Esophagus (tissue), 2 donors: ENCODE data around the gene OPRPN. TPM values are rescaled to one million over a fixed set of nuclear protein-coding genes. Genes with fewer than 3 reads are reported as not detected.

Experiments used
- H3K27ac ChIP-seq, 2 donors: one replicate each; pipeline ENCODE4 v1.5.1; 2013; ENCODE audit warnings: low read depth in 2 of 2, mild to moderate bottlenecking in 2 of 2, inconsistent platforms in 1 of 2, low read length in 1 of 2, moderate library complexity in 1 of 2
- H3K27me3 ChIP-seq, 2 donors: one replicate each; pipeline ENCODE4 v1.6.1; 2013; ENCODE audit warnings: low read length in 2 of 2, control low read depth in 1 of 2, mild to moderate bottlenecking in 1 of 2; ENCODE audit not compliant: insufficient read depth in 2 of 2, control insufficient read depth in 1 of 2
- H3K36me3 ChIP-seq, 2 donors: one replicate each; pipeline ENCODE4 v1.6.1; 2013; ENCODE audit warnings: low read length in 1 of 2; ENCODE audit not compliant: control insufficient read depth in 2 of 2, insufficient read depth in 2 of 2
- H3K4me1 ChIP-seq, 2 donors: one replicate each; pipeline ENCODE4 v1.6.1; 2013; ENCODE audit warnings: low read length in 1 of 2; ENCODE audit not compliant: control insufficient read depth in 2 of 2, insufficient read depth in 2 of 2
- H3K4me3 ChIP-seq, 2 donors: one replicate each; pipeline ENCODE4 v1.5.1; 2013; ENCODE audit warnings: low read length in 2 of 2, mild to moderate bottlenecking in 2 of 2, low read depth in 1 of 2, moderate library complexity in 1 of 2
- H3K9me3 ChIP-seq, 2 donors: one replicate each; pipeline ENCODE4 v1.6.1; 2013; ENCODE audit warnings: mild to moderate bottlenecking in 2 of 2, low read depth in 1 of 2, low read length in 1 of 2, moderate library complexity in 1 of 2; ENCODE audit not compliant: control insufficient read depth in 2 of 2, insufficient read depth in 1 of 2
- WGBS, 2 donors: extraction: QIAGEN DNeasy Blood & Tissue Kit; methylation state at CpG; one replicate each; pipeline ENCODE4 v1.1.7; 2013; 5-methylcytosine and 5-hydroxymethylcytosine counted together
- polyA plus RNA-seq, 2 donors: library from polyadenylated mRNA; stranded (reverse); fragments of 200-250 nt; gene quantifications; one replicate each; pipeline ENCODE4 v1.2.3, GENCODE V29; 2013
- donor health status: healthy with polysubstance abuse.
- donor health status: Bipolar disorder and iron deficiency.

Gene OPRPN
- polyA plus RNA-seq, 2 donors, result not detected

GRCh38 chr4:70449220-70449619 lies 51.5 kb downstream of the OPRPN start:
- Histone ChIP-seq H3K4me1 (no peaks in the 10 kb centered on the region), H3K9me3 (peaks cover 0 to 4% of the 10 kb centered on the region in 2 donors), H3K27me3 (no peaks in the 10 kb centered on the region), H3K4me3 (no peak overlapping the region), H3K36me3 (no peaks in the 10 kb centered on the region), H3K27ac (no peak overlapping the region)
- WGBS, 2 donors, result 90 to 94% methylated on average over 3 of the region's 3 CpGs

GRCh38 chr4:70452946-70453345 lies 55.2 kb downstream of the OPRPN start:
- H3K4me1 ChIP-seq, result no peaks in the 10 kb centered on the region
- H3K4me3 ChIP-seq, result no peak overlapping the region
- H3K36me3 ChIP-seq, result no peaks in the 10 kb centered on the region
- H3K27ac ChIP-seq, result no peak overlapping the region
- H3K27me3 ChIP-seq, result no peaks in the 10 kb centered on the region
- peaks cover 0 to 4% of the 10 kb centered on the region in 2 donors for H3K9me3 ChIP-seq
- 11 to 19% methylated on average over 1 of the region's 1 CpG for WGBS, 2 donors

Other genes starting within 250 kb of the OPRPN start
- not detected for gene PRR27, start 243.7 kb upstream of the OPRPN start, polyA plus RNA-seq
- gene ODAM, start 202.2 kb upstream of the OPRPN start, polyA plus RNA-seq, result under 1 TPM in 1 of 2 donors, not detected in 1; 0.08 TPM
- under 1 TPM; 0.29 to 0.75 TPM for gene FDCSP, start 171.8 kb upstream of the OPRPN start, polyA plus RNA-seq
- not detected for gene CSN3, start 155.3 kb upstream of the OPRPN start, polyA plus RNA-seq
- not detected for gene CABS1, start 63.0 kb upstream of the OPRPN start, polyA plus RNA-seq
- not detected for gene SMR3A, start 37.2 kb upstream of the OPRPN start, polyA plus RNA-seq
- not detected for gene SMR3B, start 14.8 kb upstream of the OPRPN start, polyA plus RNA-seq
- gene MUC7, start 74.3 kb downstream of the OPRPN start, polyA plus RNA-seq, result not detected
- gene AMTN, start 120.6 kb downstream of the OPRPN start, polyA plus RNA-seq, result under 1 TPM; 0.09 to 0.47 TPM
- gene AMBN, start 194.3 kb downstream of the OPRPN start, polyA plus RNA-seq, result not detected
- not detected for gene ENAM, start 230.8 kb downstream of the OPRPN start, polyA plus RNA-seq